Ovary (tissue), 9 donors: ENCODE results near the gene FYN. TPM values are rescaled to one million over a fixed set of nuclear protein-coding genes. Genes with fewer than 3 reads are reported as not detected.

ENCODE experiments used
- DNase-seq, 5 donors: peaks; one replicate each; pipeline ENCODE4 v3.0.0-alpha.2; 2019 to 2020
- H3K27ac ChIP-seq, 2 donors: fragments of 200-600 bp; one replicate each; pipeline versions ENCODE4 v1.5.1 to v1.8.0; 2019 to 2022
- H3K27me3 ChIP-seq: fragments of 200-600 bp; one replicate; pipeline ENCODE4 v1.8.0; 2022
- H3K36me3 ChIP-seq: fragments of 200-600 bp; sonication (generic); one replicate; pipeline ENCODE4 v1.5.1; 2019
- H3K4me1 ChIP-seq: one replicate; pipeline ENCODE4 v1.8.1; 2013; ENCODE audit warnings: mild to moderate bottlenecking, moderate library complexity; ENCODE audit not compliant: insufficient read depth
- H3K4me3 ChIP-seq: fragments of 200-600 bp; sonication (generic); one replicate; pipeline ENCODE4 v1.5.1; 2017
- H3K9me3 ChIP-seq, 2 donors: fragments of 200-600 bp in 1 of 2; sonication (generic) in 1 of 2; one replicate each; pipeline versions ENCODE4 v1.5.1 to v1.8.1; 2013 to 2019; ENCODE audit warnings: mild to moderate bottlenecking in 1 of 2, moderate library complexity in 1 of 2
- CTCF ChIP-seq, 3 donors: fragments of 450-650 bp in 2 of 3; fragments of 200-600 bp in 1 of 3; IDR thresholded peaks; one replicate each; pipeline versions ENCODE4 v1.5.1 to v1.8.0; 2016 to 2022; ENCODE audit warnings: antibody characterized with exemption in 3 of 3, mild to moderate bottlenecking in 1 of 3
- EP300 ChIP-seq: sonication (generic); formaldehyde crosslinking; IDR thresholded peaks from one replicate; pipeline ENCODE4 v1.6.1; 2017; ENCODE audit warnings: antibody characterized with exemption
- POLR2A ChIP-seq: fragments of 450-650 bp; IDR thresholded peaks from one replicate; pipeline ENCODE4 v1.6.1; 2017; ENCODE audit warnings: antibody characterized with exemption, mild to moderate bottlenecking, moderate library complexity
- WGBS, 3 donors: extraction: QIAGEN DNeasy Blood & Tissue Kit in 1 of 3; methylation state at CpG; one replicate each; pipeline versions ENCODE4 v1.1.5 to v1.1.7; 2013 to 2017; 5-methylcytosine and 5-hydroxymethylcytosine counted together
- intact Hi-C, 4 donors: fragments of 100-400 bp; cut with DNase I; formaldehyde crosslinking; loops; one replicate each; pipeline versions ENCODE4 v1.11.0 to v1.15.1; 2022 to 2023
- polyA plus RNA-seq, 2 donors: library from polyadenylated mRNA; stranded (reverse); fragments of 200-250 nt in 1 of 2; fragments of 350-450 nt in 1 of 2; fragmentation: Illumina TruSeq in 1 of 2; extraction: RNeasy Lipid Tissue Mini Kit (QIAGEN cat#74804) in 1 of 2; gene quantifications; one replicate each; pipeline ENCODE4 v1.2.3, GENCODE V29; 2013 to 2014
- total RNA-seq, 7 donors: library from RNA; depleted of rRNA in 2 of 7; stranded (reverse); fragments of >200 nt in 2 of 7; fragmentation: NEBNext Ultra II Directional in 3 of 7; extraction: Animal tissue kit (Norgen Biotek cat#: 25700) in 3 of 7; gene quantifications; one replicate each; pipeline versions ENCODE4 v1.1.0 to v1.2.4, GENCODE V29; 2016 to 2023
- donor health status: DM: no; HTN: no; CAD: no; lungs with moderate emphysema.
- donor health status: DM: no; HTN: no; CAD: no.
- donor health status: Bipolar disorder and iron deficiency.
- donor health status: DM: yes; HTN: yes; CAD: no.
- donor health status: DM: no; HTN: no; CAD: no.
- donor health status: DM: yes; HTN: yes; CAD: no.

FYN gene
- total and polyA plus RNA-seq, 9 donors, result 37.2 to 116 (median 72.7) TPM

GRCh38 chr6:111918825-111919224 lies 45.6 kb upstream of the FYN start:
- TF ChIP-seq POLR2A (no peak), EP300 (no peak), CTCF (IDR thresholded peaks at IDR 0.05) (no peak)
- no peak for DNase-seq
- no peaks in the 10 kb centered on the region for H3K27me3 ChIP-seq
- H3K36me3 ChIP-seq, result no peaks in the 10 kb centered on the region
- H3K27ac ChIP-seq, result no peak overlapping the region
- no peaks in the 10 kb centered on the region for H3K4me1 ChIP-seq
- no peak overlapping the region for H3K4me3 ChIP-seq
- no peaks in the 10 kb centered on the region for H3K9me3 ChIP-seq
- 62 to 73% (median 73%) methylated on average over 5 of the region's 5 CpGs for WGBS, 3 donors
- intact Hi-C loops, result no loop called here

- Histone ChIP-seq H3K27me3 (no peaks in the 10 kb centered on the region), H3K36me3 (no peaks in the 10 kb centered on the region), H3K27ac (no peak overlapping the region), H3K4me1 (no peaks in the 10 kb centered on the region), H3K9me3 (no peaks in the 10 kb centered on the region), H3K4me3 (no peak overlapping the region)
- DNase-seq, result no peak
- no peak for TF ChIP-seq POLR2A
- no peak for TF ChIP-seq CTCF (IDR thresholded peaks at IDR 0.05)
- intact Hi-C loops, result no loop called here
Observed at GRCh38 chr6:111916747-111917146, 43.5 kb upstream of the FYN start.

GRCh38 chr6:111914617-111915016 lies 41.4 kb upstream of the FYN start:
- TF ChIP-seq POLR2A (no peak), CTCF (IDR thresholded peaks at IDR 0.05) (no peak), EP300 (no peak)
- WGBS, 3 donors, result 93 to 100% (median 100%) methylated on average over 1 of the region's 1 CpG
- intact Hi-C loops, result no loop called here
- Histone ChIP-seq H3K4me1 (no peaks in the 10 kb centered on the region), H3K4me3 (no peak overlapping the region), H3K27ac (no peak overlapping the region), H3K36me3 (no peaks in the 10 kb centered on the region), H3K9me3 (no peaks in the 10 kb centered on the region), H3K27me3 (no peaks in the 10 kb centered on the region)
- DNase-seq, result no peak

GRCh38 chr6:111912904-111913303 lies 39.7 kb upstream of the FYN start:
- Histone ChIP-seq H3K4me3 (no peak overlapping the region), H3K9me3 (no peaks in the 10 kb centered on the region), H3K4me1 (no peaks in the 10 kb centered on the region), H3K36me3 (no peaks in the 10 kb centered on the region), H3K27ac (no peak overlapping the region), H3K27me3 (no peaks in the 10 kb centered on the region)
- TF ChIP-seq POLR2A (no peak), EP300 (no peak), CTCF (IDR thresholded peaks at IDR 0.05) (no peak)
- 94 to 98% (median 96%) methylated on average over 2 of the region's 2 CpGs for WGBS, 3 donors
- DNase-seq, result no peak
- intact Hi-C loops, result no loop called here

- no peaks in the 10 kb centered on the region for H3K36me3 ChIP-seq
- TF ChIP-seq CTCF (IDR thresholded peaks at IDR 0.05), result no peak
- no peak for TF ChIP-seq EP300
- intact Hi-C loops, result no loop called here
- no peak for DNase-seq
- 68 to 79% (median 72%) methylated on average over 7 of the region's 7 CpGs for WGBS, 3 donors
- H3K4me1 ChIP-seq, result no peaks in the 10 kb centered on the region
- H3K4me3 ChIP-seq, result no peak overlapping the region
- no peaks in the 10 kb centered on the region for H3K27me3 ChIP-seq
- no peaks in the 10 kb centered on the region for H3K9me3 ChIP-seq
- H3K27ac ChIP-seq, result no peak overlapping the region
Observed at GRCh38 chr6:111911428-111911827, 38.2 kb upstream of the FYN start.
